T-helper 17 cell (primary cell): ENCODE results near the gene ITK. TPM values are rescaled to one million over a fixed set of nuclear protein-coding genes. Genes with fewer than 3 reads are reported as not detected.
"Not testable (repeated sequence)": the region's sequence is repeated elsewhere in the genome, so short reads cannot be mapped to it uniquely, and the experiment has no call there.

Experiments
- ATAC-seq: fragments of 150-1000 bp; cut with Tn5 transposase; 2 replicates; pipeline ENCODE4 v1.10.0; 2021; ENCODE audit warnings: mild to moderate bottlenecking, moderate library complexity
- DNase-seq, 3 donors: peaks; one replicate each; pipeline versions ENCODE4 v3.0.0 to v3.0.0-alpha.2; 2020 to 2021
- H3K9me3 ChIP-seq: one replicate; pipeline ENCODE4 v1.7.0; 2013; ENCODE audit warnings: low read length, mild to moderate bottlenecking; ENCODE audit not compliant: control insufficient read depth, poor library complexity, severe bottlenecking
- H3K27ac Mint-ChIP-seq: one replicate; pipeline ENCODE4 v1.8.0; 2022; ENCODE audit warnings: mild to moderate bottlenecking, moderate library complexity, mixed read lengths
- H3K27me3 Mint-ChIP-seq: one replicate; pipeline ENCODE4 v1.8.0; 2022; ENCODE audit warnings: mixed read lengths
- H3K36me3 Mint-ChIP-seq: one replicate; pipeline ENCODE4 v1.8.0; 2022; ENCODE audit warnings: low read depth, mixed read lengths
- H3K4me1 Mint-ChIP-seq: one replicate; pipeline ENCODE4 v1.8.0; 2022; ENCODE audit warnings: mild to moderate bottlenecking, mixed read lengths
- H3K4me3 Mint-ChIP-seq: one replicate; pipeline ENCODE4 v1.8.0; 2022; ENCODE audit warnings: mild to moderate bottlenecking, moderate library complexity, mixed read lengths
- total RNA-seq, 4 donors: library from RNA in 2 of 4; stranded (reverse) in 2 of 4; gene quantifications; one replicate each; pipeline ENCODE4 v1.2.3 and lab custom pipeline; 2022 to 2026

Gene ITK
- total RNA-seq, 2 donors from 2014 or later = 235 to 319 TPM

DNA sequence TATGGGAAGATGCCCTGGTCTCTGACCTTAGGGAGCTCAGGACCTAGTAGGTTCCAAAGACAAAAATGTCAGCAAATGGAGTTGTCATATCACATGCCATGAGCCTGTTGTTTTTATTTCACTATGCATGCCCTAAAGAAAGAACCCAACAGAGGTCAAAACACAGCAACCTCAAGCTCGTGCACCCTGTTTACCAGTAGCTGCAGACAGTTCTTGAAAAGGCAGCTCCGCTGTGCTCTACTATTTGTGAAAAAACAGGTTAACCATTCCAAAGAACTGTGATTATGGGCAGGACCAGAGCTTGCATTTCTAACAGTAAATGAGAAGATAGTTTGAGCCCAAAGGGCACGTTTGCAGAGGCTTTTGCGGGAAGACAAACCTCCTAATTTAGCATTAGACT is 22.8 kb downstream of the ITK start:
- peak overlapping the region; percentile 89 for H3K4me3 Mint-ChIP-seq
- ATAC-seq (peak; percentile 47), DNase-seq (no peak)
- peak overlapping the region; percentile 97 for H3K27ac Mint-ChIP-seq
- peaks cover 52% of the 10 kb centered on the region for H3K4me1 Mint-ChIP-seq
- H3K36me3 Mint-ChIP-seq = peaks cover 17% of the 10 kb centered on the region
- no peaks in the 10 kb centered on the region for H3K27me3 Mint-ChIP-seq
- no peaks in the 10 kb centered on the region for H3K9me3 ChIP-seq

DNA sequence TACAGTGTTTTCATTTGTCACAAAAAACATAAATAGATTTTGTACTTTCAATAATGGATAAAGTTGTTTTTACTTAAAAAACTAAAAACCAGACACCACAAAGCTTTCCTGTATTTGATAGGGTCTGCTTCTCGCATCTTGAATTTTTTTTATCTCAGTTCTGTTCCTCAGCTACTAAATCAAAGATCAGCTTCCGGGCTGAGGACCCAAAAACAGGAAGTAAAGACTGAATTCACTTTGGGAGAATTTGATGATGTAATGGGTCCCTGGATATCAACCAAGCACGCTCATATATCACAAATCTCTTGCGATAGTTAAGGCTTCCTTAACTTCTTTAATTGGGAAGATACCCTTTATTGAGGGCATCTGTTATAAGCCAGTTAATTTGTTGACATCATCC is 24.1 kb downstream of the ITK start:
- H3K27me3 Mint-ChIP-seq = no peaks in the 10 kb centered on the region

DNA sequence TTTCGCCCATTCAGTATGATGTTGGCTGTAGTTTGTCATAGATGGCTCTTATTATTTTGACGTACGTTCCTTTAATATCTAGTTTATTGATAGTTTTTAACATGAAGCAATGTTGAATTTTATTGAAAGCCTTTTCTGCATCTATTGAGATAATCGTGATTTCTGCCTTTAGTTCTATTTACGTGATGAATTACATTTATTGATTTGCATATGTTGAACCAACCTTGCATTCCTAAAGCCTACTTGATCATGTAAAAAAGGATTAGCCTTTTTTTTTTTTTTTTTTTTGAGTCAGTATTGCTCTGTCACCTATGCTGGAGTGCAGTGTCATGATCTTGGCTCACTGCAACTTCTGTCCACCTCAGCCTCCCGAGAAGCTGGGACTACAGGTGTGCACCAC is 25.1 kb downstream of the ITK start:
- peak overlapping the region; percentile 97 for H3K27ac Mint-ChIP-seq
- H3K4me3 Mint-ChIP-seq = peak overlapping the region; percentile 28

More for the DNA sequence above, 24.1 kb downstream of the ITK start:
- peak overlapping the region; percentile 25 for H3K4me3 Mint-ChIP-seq
- H3K4me1 Mint-ChIP-seq = peaks cover 44% of the 10 kb centered on the region
- no peaks in the 10 kb centered on the region for H3K9me3 ChIP-seq
- H3K36me3 Mint-ChIP-seq = peaks cover 16% of the 10 kb centered on the region
- ATAC-seq (peak; percentile 35), DNase-seq (no peak)
- peak overlapping the region; percentile 97 for H3K27ac Mint-ChIP-seq

DNA sequence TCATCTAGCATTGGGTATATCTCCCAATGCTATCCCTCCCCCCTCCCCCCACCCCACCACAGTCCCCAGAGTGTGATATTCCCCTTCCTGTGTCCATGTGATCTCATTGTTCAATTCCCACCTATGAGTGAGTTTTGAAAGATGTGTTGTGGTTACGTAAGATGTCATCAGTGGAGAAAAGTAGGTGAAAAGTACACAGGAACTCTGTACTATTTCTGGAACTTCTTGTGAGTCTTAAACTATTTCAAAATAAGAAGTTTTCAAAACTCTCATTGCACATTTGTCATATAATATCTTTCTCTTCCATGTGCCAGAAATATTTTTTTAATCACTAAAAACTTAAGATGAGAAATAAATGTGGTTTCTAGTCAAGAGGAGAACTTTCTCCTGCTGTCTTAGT is 30.0 kb downstream of the ITK start:
- Mint-ChIP-seq H3K4me3 (peak overlapping the region; percentile 36), H3K27ac (peak overlapping the region; percentile 74), H3K36me3 (peaks cover 17% of the 10 kb centered on the region), H3K4me1 (peaks cover 55% of the 10 kb centered on the region)
- not testable (repeated sequence) for H3K9me3 ChIP-seq, H3K27me3 Mint-ChIP-seq, DNase-seq
- ATAC-seq = peak; percentile 30

More for the DNA sequence above, 25.1 kb downstream of the ITK start:
- no peaks in the 10 kb centered on the region for H3K27me3 Mint-ChIP-seq
- DNase-seq = no peak
- peaks cover 39% of the 10 kb centered on the region for H3K4me1 Mint-ChIP-seq
- H3K9me3 ChIP-seq = no peaks in the 10 kb centered on the region
- ATAC-seq = no peak
- H3K36me3 Mint-ChIP-seq = peaks cover 14% of the 10 kb centered on the region

DNA sequence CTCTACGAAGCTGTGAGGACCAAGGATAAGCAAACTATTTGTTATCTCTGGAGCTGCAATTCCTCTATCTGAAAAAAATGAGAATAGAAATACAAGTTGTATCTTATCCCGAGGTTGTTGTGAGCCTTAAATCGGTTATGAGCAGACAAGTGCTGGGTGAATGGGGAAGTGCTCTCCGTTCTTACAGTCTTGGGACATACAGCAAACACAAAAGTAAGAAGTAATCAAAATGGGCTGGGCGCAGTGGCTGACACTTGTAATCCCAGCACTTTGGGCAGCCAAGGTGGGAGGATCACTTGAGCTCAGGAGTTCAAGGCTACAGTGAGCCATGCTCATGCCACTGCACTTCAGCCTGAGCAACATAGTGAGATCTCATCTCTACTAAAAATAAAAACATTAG is 31.7 kb downstream of the ITK start:
- peak overlapping the region; percentile 74 for H3K27ac Mint-ChIP-seq
- peaks cover 59% of the 10 kb centered on the region for H3K4me1 Mint-ChIP-seq
- peaks cover 2% of the 10 kb centered on the region for H3K9me3 ChIP-seq
- peaks cover 21% of the 10 kb centered on the region for H3K36me3 Mint-ChIP-seq
- ATAC-seq (no peak), DNase-seq (no peak)
- H3K4me3 Mint-ChIP-seq = peak overlapping the region; percentile 45
- no peaks in the 10 kb centered on the region for H3K27me3 Mint-ChIP-seq

DNA sequence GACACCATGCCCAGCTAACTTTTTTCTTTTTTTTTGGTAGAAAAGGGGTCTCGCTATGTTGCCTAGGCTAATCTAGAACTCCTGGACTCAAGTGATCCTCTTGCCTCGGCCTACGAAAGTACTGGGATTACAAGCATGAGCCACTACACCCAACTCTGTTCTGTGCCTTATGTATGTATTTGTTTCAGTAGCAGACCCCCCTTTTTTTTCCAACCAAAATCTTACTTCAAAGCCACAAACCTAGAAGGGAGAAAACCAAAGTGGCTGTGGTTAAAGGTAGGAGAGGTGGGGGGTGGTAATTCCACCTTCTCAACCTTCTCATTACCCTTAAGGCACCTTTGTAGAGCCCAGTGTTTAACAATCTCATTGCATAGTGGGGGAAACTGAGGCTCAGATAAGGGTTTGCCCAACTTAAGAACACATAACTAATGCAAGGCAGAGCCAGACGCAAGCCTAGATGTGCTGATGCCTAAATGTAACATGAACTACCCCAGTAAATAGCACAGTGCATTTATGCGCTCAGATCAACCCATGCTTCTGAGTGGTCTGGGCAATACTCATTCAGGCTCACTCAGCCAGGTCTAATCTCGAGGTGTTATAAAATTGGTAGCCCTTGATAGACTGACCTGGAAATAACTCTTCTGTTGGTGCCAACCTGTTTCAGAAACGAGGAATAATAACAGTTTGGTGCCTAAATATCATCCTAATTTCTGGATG is 33.0 kb downstream of the ITK start:
- H3K27me3 Mint-ChIP-seq = no peaks in the 10 kb centered on the region
- H3K4me1 Mint-ChIP-seq = peaks cover 59% of the 10 kb centered on the region
- peak; percentile 21 for ATAC-seq
- DNase-seq = no peak
- H3K4me3 Mint-ChIP-seq = peak overlapping the region; percentile 8
- H3K36me3 Mint-ChIP-seq = peaks cover 22% of the 10 kb centered on the region
- H3K27ac Mint-ChIP-seq = peak overlapping the region; percentile 74
- H3K9me3 ChIP-seq = peaks cover 2% of the 10 kb centered on the region

DNA sequence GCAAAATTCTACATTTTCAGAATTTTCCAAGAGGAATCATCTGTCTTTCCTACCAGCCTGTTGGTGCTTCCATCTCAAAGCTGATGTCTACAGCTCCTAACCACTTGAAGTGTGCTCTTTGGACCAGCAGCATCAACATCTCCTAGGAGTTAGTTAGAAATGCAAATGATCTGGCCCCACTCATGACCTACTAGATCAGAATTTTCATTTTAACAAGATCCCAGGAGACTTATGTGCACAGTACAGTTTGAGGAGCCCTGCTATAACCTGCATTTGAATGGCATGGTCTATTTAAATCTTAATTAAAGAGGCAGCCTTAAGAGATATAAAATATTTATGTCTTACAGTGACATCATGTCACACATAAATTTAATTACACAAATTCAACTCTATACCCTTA is 33.8 kb downstream of the ITK start:
- no peak for DNase-seq
- peaks cover 2% of the 10 kb centered on the region for H3K9me3 ChIP-seq
- Mint-ChIP-seq H3K4me1 (peaks cover 62% of the 10 kb centered on the region), H3K27me3 (no peaks in the 10 kb centered on the region), H3K27ac (peak overlapping the region; percentile 88), H3K36me3 (peaks cover 22% of the 10 kb centered on the region), H3K4me3 (peak overlapping the region; percentile 8)
- no peak for ATAC-seq

DNA sequence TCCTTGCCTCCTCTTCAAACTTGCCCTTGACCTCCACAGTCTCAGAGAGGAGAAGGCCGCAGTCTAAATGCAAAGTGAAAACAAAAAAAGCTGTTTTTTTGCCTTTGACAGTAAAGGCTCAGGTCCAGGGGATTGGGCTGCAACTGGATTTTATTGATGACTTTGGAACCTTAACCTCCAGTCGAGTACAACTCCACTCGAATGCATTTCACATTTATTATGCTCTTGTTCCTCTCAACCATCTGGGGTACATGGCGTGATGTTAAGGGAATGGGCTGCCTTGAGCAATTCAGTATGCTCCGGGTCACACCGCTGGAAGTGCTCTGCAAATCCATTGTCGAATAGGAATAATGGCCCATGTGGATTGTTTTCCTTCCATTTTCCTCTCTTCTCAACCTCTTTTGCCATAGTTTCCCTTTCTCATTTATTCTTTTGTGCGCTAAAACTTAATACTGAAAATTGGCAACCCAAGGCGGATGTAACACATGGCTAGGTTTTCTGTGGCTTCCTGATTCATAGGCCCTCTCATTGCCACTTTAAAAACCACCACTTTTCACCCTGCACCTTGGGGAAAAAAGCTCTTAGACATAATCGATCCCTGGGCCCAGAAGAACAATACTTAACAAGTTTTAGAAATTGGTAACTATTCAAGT is 34.3 kb downstream of the ITK start:
- Mint-ChIP-seq H3K4me3 (peak overlapping the region; percentile 86), H3K27me3 (no peaks in the 10 kb centered on the region), H3K36me3 (peaks cover 26% of the 10 kb centered on the region), H3K27ac (peak overlapping the region; percentile 88), H3K4me1 (peaks cover 68% of the 10 kb centered on the region)
- H3K9me3 ChIP-seq = peaks cover 2% of the 10 kb centered on the region
- ATAC-seq = peak; percentile 58
- DNase-seq = no peak

DNA sequence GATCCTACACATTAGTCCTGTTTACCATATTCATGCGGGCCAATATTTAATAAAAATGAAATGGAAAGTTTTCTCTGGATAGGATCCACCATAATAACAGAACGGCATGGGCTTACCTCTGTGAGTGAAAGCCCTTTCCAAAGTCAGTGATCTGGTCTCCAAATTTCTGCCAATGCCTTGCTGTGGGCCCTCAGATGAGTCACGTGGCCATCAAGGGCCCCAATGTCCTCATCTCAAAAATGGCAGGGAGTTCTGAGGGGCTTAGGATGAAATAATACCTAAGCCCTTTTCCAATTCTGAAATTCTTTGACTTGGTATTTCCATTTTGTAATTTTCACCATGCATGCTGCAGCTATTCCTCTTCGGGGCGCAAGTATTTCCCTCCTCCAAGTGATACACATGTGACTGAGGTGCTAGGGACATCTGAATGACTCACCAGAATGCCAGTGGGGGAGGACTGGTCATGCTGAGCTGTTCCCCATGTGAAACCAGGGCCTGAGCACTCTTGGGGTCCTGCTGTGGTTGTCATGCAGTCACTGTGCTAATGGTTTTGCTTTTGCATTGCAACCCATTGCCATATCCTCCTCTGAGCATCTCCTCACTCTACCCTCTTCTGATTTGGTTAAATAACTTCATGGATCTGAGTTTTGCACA is 35.0 kb downstream of the ITK start:
- Mint-ChIP-seq H3K4me3 (peak overlapping the region; percentile 86), H3K27ac (peak overlapping the region; percentile 88), H3K4me1 (peaks cover 73% of the 10 kb centered on the region), H3K27me3 (no peaks in the 10 kb centered on the region), H3K36me3 (peaks cover 26% of the 10 kb centered on the region)
- no peak for ATAC-seq
- peaks cover 2% of the 10 kb centered on the region for H3K9me3 ChIP-seq
- DNase-seq = no peak

DNA sequence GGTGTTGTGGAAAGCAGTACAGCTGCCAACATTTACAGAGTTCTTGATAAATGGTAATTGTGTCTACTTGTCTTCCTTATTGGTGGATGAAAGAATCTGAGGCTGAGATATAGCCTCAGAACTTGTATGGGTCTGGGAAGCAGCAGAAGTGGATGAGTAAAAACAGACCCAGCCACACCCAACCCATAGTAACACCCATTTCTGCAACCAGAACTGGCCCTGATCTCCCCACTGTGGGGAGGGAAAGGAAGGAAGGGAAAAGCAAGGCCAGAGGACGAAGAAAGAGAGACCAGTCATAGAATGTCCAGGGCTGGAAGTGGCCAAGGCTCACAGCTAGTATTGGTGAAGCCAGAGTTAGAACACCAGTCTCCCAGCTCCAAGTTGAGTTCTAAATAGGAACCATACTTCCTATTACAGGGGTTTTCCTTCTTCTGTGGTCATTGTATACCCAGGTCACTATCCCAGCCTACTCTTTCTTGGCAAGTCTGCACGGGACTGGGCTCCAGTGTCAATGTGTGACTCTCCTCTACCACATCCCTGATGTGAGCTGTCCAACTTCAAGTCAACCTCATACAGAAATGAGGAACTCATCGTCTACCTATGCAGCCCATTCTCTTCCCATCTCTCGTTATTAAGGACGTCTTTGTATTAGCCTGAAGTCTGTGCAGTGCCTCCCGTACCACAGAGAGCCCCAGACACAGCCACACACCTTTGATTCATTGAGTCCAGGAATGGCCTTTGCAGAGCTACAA is 35.9 kb downstream of the ITK start:
- Mint-ChIP-seq H3K4me3 (peak overlapping the region; percentile 86), H3K4me1 (peaks cover 72% of the 10 kb centered on the region), H3K27me3 (no peaks in the 10 kb centered on the region), H3K36me3 (peaks cover 27% of the 10 kb centered on the region), H3K27ac (peak overlapping the region; percentile 88)
- no peak for DNase-seq
- peaks cover 2% of the 10 kb centered on the region for H3K9me3 ChIP-seq
- peak; percentile 11 for ATAC-seq

DNA sequence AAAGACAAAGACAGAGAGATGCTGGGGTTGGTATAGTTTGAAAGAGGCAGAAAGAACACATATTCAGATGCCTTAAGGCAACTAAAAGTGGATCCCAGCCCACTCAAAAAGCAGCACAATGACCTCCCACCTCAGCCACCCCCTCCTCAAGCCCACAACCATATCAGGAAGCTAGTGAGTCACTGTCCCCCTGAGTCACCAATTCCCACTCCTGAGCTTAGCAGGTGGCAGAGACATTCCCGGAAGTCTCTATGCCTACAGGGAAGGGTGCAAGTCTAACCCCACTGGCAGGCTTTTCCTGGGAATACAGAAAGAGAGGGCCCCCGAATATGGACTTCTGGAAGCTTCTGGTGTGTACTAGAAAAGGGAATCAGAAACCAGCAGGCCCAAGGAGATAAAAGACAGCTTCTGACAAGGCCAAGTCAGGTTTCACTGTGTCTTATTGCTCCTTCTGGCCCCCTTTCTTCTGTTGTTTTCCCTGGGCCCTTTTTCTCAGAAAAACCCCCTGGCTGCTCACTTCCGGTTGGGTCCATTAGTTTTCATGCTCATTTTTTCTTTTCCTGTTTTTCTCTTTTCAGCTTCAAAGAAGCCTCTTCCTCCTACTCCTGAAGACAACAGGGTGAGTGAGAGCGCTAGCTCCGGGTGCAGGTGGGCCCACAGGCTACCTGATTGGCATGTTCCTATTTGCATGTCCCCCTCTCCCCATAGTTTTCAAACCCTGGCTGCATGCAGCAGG is 36.8 kb downstream of the ITK start:
- H3K9me3 ChIP-seq = peaks cover 2% of the 10 kb centered on the region
- Mint-ChIP-seq H3K36me3 (peaks cover 29% of the 10 kb centered on the region), H3K27me3 (no peaks in the 10 kb centered on the region), H3K4me1 (peaks cover 75% of the 10 kb centered on the region), H3K27ac (peak overlapping the region; percentile 88), H3K4me3 (peak overlapping the region; percentile 86)
- DNase-seq (peak in 1 of 3 donors; percentile 38), ATAC-seq (peak; percentile 12)

DNA sequence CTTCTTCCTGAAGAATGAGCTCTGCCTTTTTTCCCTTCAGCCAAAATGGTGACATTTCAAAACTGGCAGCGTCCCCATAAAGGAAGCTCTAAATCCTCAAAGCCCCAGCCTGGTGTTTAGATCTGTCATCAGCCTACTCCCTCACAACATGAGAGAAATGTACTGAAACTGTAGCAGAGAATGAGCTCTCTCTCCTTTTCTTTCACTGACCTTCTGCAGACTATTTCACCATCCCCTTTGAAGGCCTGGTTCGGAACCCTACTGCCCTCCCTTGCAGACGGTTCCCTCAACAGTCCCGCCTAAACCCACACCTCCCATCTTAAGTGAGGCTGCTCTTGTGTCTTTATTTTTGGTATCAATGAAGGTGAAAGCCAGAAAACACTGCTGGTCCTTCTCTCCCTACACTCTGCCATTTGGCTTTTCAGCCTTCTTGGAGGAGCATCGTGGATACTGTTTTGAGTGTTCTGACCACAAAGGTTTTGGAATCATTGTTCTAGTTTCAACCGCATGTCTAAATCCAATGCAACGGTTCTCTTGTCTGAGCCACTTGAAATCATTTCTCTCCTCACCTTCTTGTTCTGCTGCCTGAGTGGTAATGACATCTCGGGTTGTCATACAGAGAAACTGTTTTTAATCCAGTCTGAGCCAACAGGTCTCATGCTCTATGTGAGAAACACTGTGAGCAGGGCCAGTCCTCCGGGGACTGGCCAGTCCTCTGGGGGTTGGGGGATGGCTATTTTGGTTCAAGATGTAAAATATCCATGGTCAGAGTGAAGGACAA is 39.0 kb downstream of the ITK start:
- DNase-seq (no peak), ATAC-seq (no peak)
- Mint-ChIP-seq H3K4me3 (peak overlapping the region; percentile 84), H3K27ac (peak overlapping the region; percentile 88), H3K27me3 (no peaks in the 10 kb centered on the region), H3K4me1 (peaks cover 66% of the 10 kb centered on the region), H3K36me3 (peaks cover 27% of the 10 kb centered on the region)
- H3K9me3 ChIP-seq = peaks cover under 1% of the 10 kb centered on the region
